Keratinocyte (primary cell): ENCODE measurements around the gene PER2.

Experiments
- EZH2 ChIP-seq: IDR thresholded peaks from one replicate; pipeline ENCODE4 v1.6.1; 2012; ENCODE audit warnings: inconsistent platforms, mild to moderate bottlenecking, low read length, moderate library complexity
- TF ChIP-seq, protein P1 (sequence below), 3 experiments: IDR thresholded peaks in 1 of 3; conservative IDR thresholded peaks in 1 of 3; optimal IDR thresholded peaks in 1 of 3; 2 replicates in 2 of 3; 3 replicates in 1 of 3; pipeline versions ENCODE3 to v1.5.1; 2011; ENCODE audit warnings: low read length in 3 of 3, mild to moderate bottlenecking in 3 of 3, moderate library complexity in 2 of 3, control low read depth in 1 of 3, inconsistent platforms in 1 of 3; ENCODE audit not compliant: insufficient read depth in 2 of 3; ENCODE audit errors: extremely low read depth in 1 of 3

DNA sequence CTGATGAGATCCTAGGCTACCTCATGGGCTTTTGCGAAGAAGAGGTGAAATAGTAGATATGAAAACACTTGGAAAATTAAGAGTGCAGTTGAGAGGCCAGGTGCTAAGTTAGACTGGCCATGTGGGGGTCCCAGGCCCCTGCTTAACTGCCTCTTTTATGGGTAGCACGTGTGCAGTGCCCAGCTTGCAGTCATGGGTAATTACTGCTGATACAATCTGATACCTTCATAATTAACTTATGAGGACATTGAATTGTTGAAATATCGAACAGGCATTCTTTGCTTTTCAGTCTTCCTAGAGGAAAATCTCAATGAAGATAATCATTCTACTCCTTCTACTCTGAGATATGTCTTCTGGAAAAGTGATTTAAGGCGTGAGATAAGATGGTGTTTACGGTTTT is 43.5 kb upstream of the PER2 start:
- TF ChIP-seq, protein P1, sequence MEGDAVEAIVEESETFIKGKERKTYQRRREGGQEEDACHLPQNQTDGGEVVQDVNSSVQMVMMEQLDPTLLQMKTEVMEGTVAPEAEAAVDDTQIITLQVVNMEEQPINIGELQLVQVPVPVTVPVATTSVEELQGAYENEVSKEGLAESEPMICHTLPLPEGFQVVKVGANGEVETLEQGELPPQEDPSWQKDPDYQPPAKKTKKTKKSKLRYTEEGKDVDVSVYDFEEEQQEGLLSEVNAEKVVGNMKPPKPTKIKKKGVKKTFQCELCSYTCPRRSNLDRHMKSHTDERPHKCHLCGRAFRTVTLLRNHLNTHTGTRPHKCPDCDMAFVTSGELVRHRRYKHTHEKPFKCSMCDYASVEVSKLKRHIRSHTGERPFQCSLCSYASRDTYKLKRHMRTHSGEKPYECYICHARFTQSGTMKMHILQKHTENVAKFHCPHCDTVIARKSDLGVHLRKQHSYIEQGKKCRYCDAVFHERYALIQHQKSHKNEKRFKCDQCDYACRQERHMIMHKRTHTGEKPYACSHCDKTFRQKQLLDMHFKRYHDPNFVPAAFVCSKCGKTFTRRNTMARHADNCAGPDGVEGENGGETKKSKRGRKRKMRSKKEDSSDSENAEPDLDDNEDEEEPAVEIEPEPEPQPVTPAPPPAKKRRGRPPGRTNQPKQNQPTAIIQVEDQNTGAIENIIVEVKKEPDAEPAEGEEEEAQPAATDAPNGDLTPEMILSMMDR (optimal IDR thresholded peaks at IDR 0.05 in 1 of 3, IDR thresholded peaks at IDR 0.05 in 1 of 3, conservative IDR thresholded peaks at IDR 0.05 in 1 of 3; ENCODE audit: extremely low read depth in 1 of 3, insufficient read depth in 2 of 3, low read length in 3 of 3) = no peak
- TF ChIP-seq EZH2 = no peak
